GM12872 (cell line): ENCODE data around the gene MFNG.

ENCODE experiments used
- CTCF ChIP-seq: IDR thresholded peaks from 3 replicates; pipeline ENCODE4 v1.5.1; 2011; ENCODE audit warnings: low read depth, mild to moderate bottlenecking, low read length, moderate library complexity; ENCODE audit not compliant: insufficient read depth

MFNG gene

GRCh38 chr22:37472418-37473006 lies 13.7 kb downstream of the MFNG start:
- peak; percentile 76 for TF ChIP-seq CTCF

GRCh38 chr22:37471727-37472417 lies 14.3 kb downstream of the MFNG start:
- TF ChIP-seq CTCF = no peak

GRCh38 chr22:37470087-37470445 lies 16.1 kb downstream of the MFNG start:
- no peak for TF ChIP-seq CTCF

GRCh38 chr22:37469416-37470086 lies 16.6 kb downstream of the MFNG start:
- TF ChIP-seq CTCF = no peak

- no peak for TF ChIP-seq CTCF
These were observed 18.7 kb downstream of the MFNG start for GRCh38 chr22:37467391-37467955.

- no peak for TF ChIP-seq CTCF
These were observed 22.0 kb downstream of the MFNG start for GRCh38 chr22:37464181-37464580.

- TF ChIP-seq CTCF = no peak
These were observed 23.2 kb downstream of the MFNG start for GRCh38 chr22:37462983-37463382.
